NCI-H2107 treated with DMSO at 0.1 percent for 48 hours (cell line): ENCODE results near the gene KCTD8.
"Not testable (repeated sequence)": the region's sequence is repeated elsewhere in the genome, so short reads cannot be mapped to it uniquely, and the experiment has no call there.

Experiments used
- DNase-seq: peaks from one replicate; lab custom pipeline; 2025; ENCODE audit not compliant: unreplicated experiment; lab: John Stamatoyannopoulos, UW

Gene KCTD8

GRCh38 chr4:44167766-44168165 lies 280.8 kb downstream of the KCTD8 start:
- not testable (repeated sequence) for DNase-seq

DNA sequence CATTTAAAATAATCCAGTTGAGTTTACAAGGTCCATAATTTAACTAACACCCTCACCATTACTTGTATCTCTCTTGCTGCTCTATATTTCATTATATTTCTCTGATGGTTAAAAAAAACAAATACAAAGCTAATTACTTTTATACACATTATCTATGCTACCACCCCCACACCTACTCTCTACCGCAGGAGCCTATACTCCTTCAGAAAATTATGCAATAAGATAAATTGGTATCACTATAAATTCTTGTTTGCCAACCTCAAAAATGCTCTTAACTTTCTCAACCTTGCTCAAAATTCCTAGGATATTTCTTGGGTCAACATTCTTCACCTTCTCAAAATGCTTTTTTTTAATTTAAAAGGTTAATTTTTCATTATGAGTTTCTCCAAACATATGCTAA lies 282.7 kb downstream of the KCTD8 start:
- DNase-seq = no peak

GRCh38 chr4:44162538-44163270 lies 285.9 kb downstream of the KCTD8 start:
- no peak for DNase-seq

- no peak for DNase-seq
Measured at GRCh38 chr4:44161756-44162155, 286.9 kb downstream of the KCTD8 start.

DNA sequence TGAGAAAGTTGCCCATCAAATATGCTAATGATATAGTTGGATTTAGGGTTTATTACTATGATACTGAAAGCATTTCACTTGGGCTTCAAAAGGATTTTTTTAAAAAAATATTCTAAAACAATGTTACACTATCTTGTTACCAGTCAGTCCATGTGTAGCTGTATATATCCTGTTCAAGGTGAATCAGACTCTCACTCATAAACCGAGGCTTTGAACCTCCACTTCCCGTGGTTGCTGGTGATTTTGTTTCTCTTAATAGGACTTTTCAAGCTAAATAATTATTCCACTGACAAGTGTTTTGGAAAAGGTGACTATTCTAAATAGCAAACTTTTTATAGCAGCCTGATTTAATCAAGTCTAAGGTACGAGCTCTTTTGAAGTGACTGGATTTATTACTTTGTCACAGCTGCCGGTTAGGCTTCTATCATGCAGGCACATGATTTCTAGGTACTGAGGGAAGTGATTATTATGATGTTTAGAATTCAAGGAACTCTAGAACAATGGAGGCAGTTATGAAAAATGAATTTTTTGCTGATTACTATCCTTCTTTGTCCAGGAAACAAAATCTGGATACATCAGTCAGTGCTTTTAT lies 287.7 kb downstream of the KCTD8 start:
- DNase-seq = no peak

GRCh38 chr4:44159991-44160390 lies 288.6 kb downstream of the KCTD8 start:
- DNase-seq = no peak

- no peak for DNase-seq
Measured at GRCh38 chr4:44157611-44158277, 290.9 kb downstream of the KCTD8 start.

DNA sequence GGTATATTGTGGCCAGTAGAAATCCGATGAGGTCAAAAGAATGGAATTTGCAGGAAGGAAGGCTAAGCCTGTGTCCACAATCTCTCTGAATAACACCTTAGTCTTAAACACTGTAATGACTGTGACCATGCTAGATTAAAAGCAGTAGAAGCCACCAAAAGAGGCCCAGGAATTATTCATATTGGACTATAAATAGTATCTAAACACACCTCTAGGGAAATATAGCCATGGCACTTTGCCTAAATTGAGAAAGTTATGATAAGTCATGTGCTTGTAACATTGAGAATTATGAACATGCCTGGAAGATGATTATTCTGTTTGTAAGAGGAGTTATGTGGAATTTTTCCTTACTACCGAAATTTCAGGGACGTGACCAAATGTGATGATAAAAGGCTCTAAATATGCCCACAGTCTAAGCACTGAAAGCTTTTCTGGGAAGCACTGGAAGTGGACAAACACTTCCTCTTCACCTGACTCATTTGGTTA lies 298.5 kb downstream of the KCTD8 start:
- DNase-seq = no peak

DNA sequence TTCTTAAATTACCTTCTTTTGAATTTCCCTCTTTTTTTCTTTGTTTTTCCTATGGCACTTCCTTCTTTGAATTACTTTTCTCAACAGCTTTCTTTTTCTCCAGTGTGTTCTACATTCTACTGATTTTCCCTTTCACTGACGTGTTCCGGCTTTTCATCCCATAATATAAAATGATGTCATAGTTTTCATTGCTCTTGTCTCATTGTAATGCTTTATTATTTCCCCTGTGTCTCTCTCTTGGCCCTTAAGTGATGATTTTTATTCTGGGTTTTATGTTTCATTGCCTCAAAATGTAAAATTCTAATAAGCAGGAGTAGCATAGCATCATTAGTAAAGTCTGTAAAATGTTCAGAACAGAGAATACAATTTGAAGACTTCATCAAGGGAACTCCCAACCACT lies 299.3 kb downstream of the KCTD8 start:
- DNase-seq = no peak

DNA sequence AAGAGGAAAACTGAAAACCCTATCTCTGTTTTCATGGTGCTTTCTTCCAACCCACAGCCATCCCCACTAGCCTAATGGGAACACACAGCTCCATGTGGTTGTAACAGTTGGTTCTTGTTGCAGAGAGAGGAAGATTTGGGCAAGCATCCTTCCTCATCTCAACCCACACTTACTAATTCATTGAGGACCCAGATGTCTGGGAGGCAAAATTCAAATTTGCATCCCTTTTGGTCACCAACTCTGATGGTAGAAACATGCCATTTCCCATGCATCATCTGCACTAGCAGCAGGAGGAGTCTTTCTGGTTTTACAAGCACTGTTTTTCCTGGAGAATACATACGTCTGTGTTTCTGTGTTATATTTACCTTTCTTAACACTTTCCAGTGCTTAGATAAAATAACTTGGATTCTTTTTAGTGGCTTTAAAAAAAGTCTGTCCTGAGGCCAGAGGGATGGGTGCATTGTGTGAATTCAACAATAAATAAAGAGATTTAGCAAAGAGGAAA lies 301.0 kb downstream of the KCTD8 start:
- DNase-seq = no peak

GRCh38 chr4:44146516-44146915 lies 302.1 kb downstream of the KCTD8 start:
- no peak for DNase-seq

- DNase-seq = no peak
Measured at GRCh38 chr4:44145868-44146267, 302.7 kb downstream of the KCTD8 start.

DNA sequence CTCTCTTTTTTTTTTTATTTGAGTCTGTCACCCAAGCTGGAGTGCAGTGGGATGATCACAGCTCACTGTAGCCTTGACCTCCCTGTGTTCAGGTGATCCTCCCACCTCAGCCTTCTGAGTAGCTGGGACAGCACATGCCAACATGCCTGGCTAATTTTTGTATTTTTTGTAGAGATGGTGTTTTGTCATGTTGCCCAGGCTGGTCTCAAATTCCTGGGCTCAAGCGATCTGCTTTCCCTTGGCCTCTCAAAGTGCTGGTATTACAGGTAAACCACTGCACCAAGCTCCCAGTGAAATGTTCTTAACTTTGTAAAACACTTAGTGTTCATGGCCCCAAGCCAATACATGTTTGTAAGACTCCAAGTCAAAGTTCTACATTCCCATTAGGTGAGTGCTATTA lies 316.1 kb downstream of the KCTD8 start:
- DNase-seq = no peak
